Measurements from ENCODE around the gene HOXB2.
"Not testable (repeated sequence)": the region's sequence is repeated elsewhere in the genome, so short reads cannot be mapped to it uniquely, and the experiment has no call there.

Gene HOXB2

GRCh38 chr17:48528936-48529682 is 15.8 kb downstream of the HOXB2 start:
- in situ Hi-C loops (cut with HindIII; ENCODE audit: low pct_ligation_motif_present, low pct_unique_long_range_greater_than_20kb, low sequenced_read_pairs) = no loop called here
- DNase-seq = no peak

GRCh38 chr17:48528153-48528935 is 16.6 kb downstream of the HOXB2 start:
- in situ Hi-C loops (cut with HindIII; ENCODE audit: low pct_ligation_motif_present, low pct_unique_long_range_greater_than_20kb, low sequenced_read_pairs) = no loop called here
- no peak for DNase-seq

- in situ Hi-C loops (cut with HindIII; ENCODE audit: low pct_ligation_motif_present, low pct_unique_long_range_greater_than_20kb, low sequenced_read_pairs) = no loop called here
- no peak for DNase-seq
These were observed 17.4 kb downstream of the HOXB2 start for GRCh38 chr17:48527547-48527932.

- no peak for DNase-seq
- in situ Hi-C loops (cut with HindIII; ENCODE audit: low pct_ligation_motif_present, low pct_unique_long_range_greater_than_20kb, low sequenced_read_pairs) = no loop called here
These were observed 18.0 kb downstream of the HOXB2 start for GRCh38 chr17:48526608-48527546.

GRCh38 chr17:48523010-48523409 is 21.9 kb downstream of the HOXB2 start:
- in situ Hi-C loops (cut with HindIII; ENCODE audit: low pct_ligation_motif_present, low pct_unique_long_range_greater_than_20kb, low sequenced_read_pairs) = no loop called here
- DNase-seq = no peak

GRCh38 chr17:48522031-48522653 is 22.8 kb downstream of the HOXB2 start:
- in situ Hi-C loops (cut with HindIII; ENCODE audit: low pct_ligation_motif_present, low pct_unique_long_range_greater_than_20kb, low sequenced_read_pairs) = no loop called here
- DNase-seq = no peak

GRCh38 chr17:48520631-48521079 is 24.3 kb downstream of the HOXB2 start:
- in situ Hi-C loops (cut with HindIII; ENCODE audit: low pct_ligation_motif_present, low pct_unique_long_range_greater_than_20kb, low sequenced_read_pairs) = no loop called here
- DNase-seq = no peak

GRCh38 chr17:48519427-48519826 is 25.5 kb downstream of the HOXB2 start:
- DNase-seq = no peak
- in situ Hi-C loops (cut with HindIII; ENCODE audit: low pct_ligation_motif_present, low pct_unique_long_range_greater_than_20kb, low sequenced_read_pairs) = no loop called here

DNA sequence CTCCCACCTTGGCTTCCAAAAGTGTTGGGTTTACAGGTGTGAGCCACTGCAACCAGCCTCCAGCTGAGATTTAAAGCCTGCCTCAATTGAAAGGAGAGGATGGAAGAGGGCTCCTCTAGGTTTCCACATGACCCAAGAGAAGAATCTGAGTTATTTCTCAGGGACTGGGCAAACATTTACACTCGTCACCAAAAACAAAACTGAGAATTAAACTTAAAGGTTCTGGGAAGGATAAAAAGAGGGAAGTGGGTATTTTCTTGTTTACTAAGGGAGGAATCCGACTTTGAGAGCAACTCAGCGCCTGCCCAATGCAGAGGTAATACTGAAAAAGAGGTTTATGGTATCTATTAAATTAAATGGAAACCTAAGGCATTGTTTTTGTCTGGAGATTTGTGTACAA is 27.4 kb downstream of the HOXB2 start:
- no peak for DNase-seq
- in situ Hi-C loops (cut with HindIII; ENCODE audit: low pct_ligation_motif_present, low pct_unique_long_range_greater_than_20kb, low sequenced_read_pairs) = no loop called here

- in situ Hi-C loops (cut with HindIII; ENCODE audit: low pct_ligation_motif_present, low pct_unique_long_range_greater_than_20kb, low sequenced_read_pairs) = no loop called here
- DNase-seq = no peak
These were observed 28.7 kb downstream of the HOXB2 start for GRCh38 chr17:48515925-48516900.

DNA sequence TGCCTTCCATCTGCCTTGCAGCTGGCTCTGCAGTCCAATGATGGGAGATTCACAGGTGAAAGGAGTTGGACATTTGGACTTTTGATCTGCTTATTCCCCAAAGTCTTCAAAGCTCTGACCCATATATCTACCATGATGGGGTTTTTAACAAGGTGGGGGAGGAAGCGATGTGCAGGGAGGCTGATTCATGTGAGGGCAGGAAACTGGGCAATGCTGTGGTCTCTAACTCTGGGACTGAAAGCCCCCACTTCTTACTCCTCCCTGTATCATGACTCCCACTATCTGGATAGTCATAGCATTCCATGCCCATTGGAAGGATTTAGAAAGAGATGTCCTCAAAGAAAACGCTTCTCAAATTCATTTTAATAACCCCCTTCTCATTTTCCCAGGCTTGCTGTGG is 30.4 kb downstream of the HOXB2 start:
- in situ Hi-C loops (cut with HindIII; ENCODE audit: low pct_ligation_motif_present, low pct_unique_long_range_greater_than_20kb, low sequenced_read_pairs) = no loop called here
- no peak for DNase-seq

DNA sequence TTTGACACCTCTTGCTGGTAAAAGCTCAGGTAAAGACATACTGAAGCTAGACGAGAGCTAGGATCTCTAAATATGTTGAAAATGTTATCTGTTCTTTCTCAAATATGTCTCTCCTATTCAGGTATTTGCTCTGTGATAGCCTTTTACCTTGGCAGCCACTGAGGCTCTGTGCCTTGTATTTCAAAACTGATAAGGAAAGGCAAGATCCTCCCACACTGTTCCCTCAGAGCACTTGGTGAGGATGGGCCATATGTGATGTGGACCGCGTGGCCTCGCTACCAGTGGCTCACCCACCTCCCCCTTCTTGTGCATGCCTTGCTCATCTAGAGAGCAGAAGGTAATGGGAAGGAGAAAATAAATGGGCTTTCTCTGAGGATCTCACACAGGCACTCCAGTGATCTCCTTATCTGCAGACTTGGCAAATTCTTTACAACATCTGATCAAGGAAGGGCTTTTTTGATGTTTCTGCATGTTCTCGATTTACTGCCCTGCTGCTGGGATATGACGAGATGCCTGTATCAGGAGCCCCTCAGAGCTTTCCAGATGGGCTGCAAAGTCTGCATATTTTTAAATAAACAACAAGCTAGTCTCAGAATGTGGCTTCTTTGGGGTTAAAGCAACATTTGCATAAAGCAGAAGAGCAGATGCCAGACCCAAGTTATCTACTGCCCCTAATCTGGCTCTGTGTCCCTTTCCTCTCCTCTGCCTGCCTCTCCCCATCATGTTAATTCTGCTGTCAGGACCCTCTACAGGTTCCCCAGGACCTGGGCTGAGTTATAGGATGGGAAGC is 31.0 kb downstream of the HOXB2 start:
- in situ Hi-C loops (cut with HindIII; ENCODE audit: low pct_ligation_motif_present, low pct_unique_long_range_greater_than_20kb, low sequenced_read_pairs) = no loop called here
- no peak for DNase-seq

- in situ Hi-C loops (cut with HindIII; ENCODE audit: low pct_ligation_motif_present, low pct_unique_long_range_greater_than_20kb, low sequenced_read_pairs) = no loop called here
- DNase-seq = no peak
These were observed 31.8 kb downstream of the HOXB2 start for GRCh38 chr17:48513097-48513496.

GRCh38 chr17:48510761-48511604 is 33.9 kb downstream of the HOXB2 start:
- in situ Hi-C loops (cut with HindIII; ENCODE audit: low pct_ligation_motif_present, low pct_unique_long_range_greater_than_20kb, low sequenced_read_pairs) = no loop called here
- DNase-seq = no peak

DNA sequence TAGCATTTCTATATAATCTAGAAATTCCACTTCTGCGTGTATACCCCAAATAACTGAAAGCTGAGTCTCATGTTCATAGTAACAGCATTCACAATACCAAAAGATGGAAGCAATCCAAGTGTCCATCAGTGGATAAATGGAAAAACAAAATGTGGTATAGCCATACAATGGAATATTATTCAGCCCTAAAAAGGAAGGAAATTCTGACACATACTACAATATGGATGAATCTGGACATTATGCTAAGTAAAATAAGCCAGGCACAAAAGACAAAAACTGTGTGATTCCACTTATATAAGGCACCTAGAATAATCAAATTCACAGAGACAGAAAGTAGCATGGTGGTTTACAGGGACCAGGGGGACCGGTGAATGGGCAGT is 34.5 kb downstream of the HOXB2 start:
- no peak for DNase-seq
- in situ Hi-C loops (cut with HindIII; ENCODE audit: low pct_ligation_motif_present, low pct_unique_long_range_greater_than_20kb, low sequenced_read_pairs) = no loop called here

- in situ Hi-C loops (cut with HindIII; ENCODE audit: low pct_ligation_motif_present, low pct_unique_long_range_greater_than_20kb, low sequenced_read_pairs); DNase-seq: not testable (repeated sequence)
These were observed 35.2 kb downstream of the HOXB2 start for GRCh38 chr17:48509708-48510107.
